Adrenal gland (tissue), 5 donors: ENCODE measurements around the gene INVS.

Experiments used
- CTCF ChIP-seq, 6 experiments: fragments of 450-650 bp in 4 of 6; fragments of 200-600 bp in 2 of 6; sonication (generic) in 1 of 6; IDR thresholded peaks; 1 replicate in 5 of 6; 2 replicates in 1 of 6; pipeline versions ENCODE4 v1.5.1 to v1.8.0; 2016 to 2021; ENCODE audit warnings: antibody characterized with exemption in 6 of 6, mild to moderate bottlenecking in 2 of 6, moderate library complexity in 1 of 6
- POLR2A ChIP-seq, 2 donors: fragments of 450-650 bp; IDR thresholded peaks; one replicate each; pipeline ENCODE4 v1.6.1; 2017; ENCODE audit warnings: antibody characterized with exemption in 2 of 2, mild to moderate bottlenecking in 2 of 2, moderate library complexity in 1 of 2
- donor health status: DM: no; HTN: no; CAD: no.

- no peak for TF ChIP-seq CTCF (IDR thresholded peaks at IDR 0.05)
- TF ChIP-seq POLR2A (IDR thresholded peaks at IDR 0.05), result no peak
These were observed 7.0 kb upstream of the INVS start for GRCh38 chr9:100092066-100092465.
